ENCODE results near the gene KCNH5.
"Not testable (repeated sequence)": the region's sequence is repeated elsewhere in the genome, so short reads cannot be mapped to it uniquely, and the experiment has no call there.

Gene KCNH5

DNA sequence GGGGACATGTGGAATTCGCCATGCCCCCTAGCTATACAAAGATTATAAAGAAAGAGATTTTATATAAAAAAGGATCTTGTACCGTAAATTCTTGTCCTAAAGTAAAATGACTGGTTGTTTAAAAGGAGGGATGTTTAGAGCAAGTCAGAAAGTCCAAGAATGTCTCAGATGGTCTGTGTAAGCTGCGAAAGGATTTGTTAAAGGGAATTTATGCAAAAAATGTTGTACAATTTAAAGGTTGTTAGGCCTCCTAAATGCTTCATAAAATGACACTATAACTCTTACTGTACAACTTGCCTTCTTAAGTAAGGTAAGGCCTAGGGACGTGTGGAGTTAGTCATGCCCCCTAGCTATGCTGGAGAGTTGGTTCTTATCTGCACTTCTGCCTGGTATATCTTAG, 237.6 kb downstream of the KCNH5 start:
- H3K4me2 ChIP-seq (ENCODE audit: low read depth, low read length, poor library complexity, severe bottlenecking) = no peak overlapping the region
- no peaks in the 10 kb centered on the region for H3K9me2 ChIP-seq (replicated peaks; ENCODE audit: insufficient read depth, low read length)
- TF ChIP-seq, protein P1, sequence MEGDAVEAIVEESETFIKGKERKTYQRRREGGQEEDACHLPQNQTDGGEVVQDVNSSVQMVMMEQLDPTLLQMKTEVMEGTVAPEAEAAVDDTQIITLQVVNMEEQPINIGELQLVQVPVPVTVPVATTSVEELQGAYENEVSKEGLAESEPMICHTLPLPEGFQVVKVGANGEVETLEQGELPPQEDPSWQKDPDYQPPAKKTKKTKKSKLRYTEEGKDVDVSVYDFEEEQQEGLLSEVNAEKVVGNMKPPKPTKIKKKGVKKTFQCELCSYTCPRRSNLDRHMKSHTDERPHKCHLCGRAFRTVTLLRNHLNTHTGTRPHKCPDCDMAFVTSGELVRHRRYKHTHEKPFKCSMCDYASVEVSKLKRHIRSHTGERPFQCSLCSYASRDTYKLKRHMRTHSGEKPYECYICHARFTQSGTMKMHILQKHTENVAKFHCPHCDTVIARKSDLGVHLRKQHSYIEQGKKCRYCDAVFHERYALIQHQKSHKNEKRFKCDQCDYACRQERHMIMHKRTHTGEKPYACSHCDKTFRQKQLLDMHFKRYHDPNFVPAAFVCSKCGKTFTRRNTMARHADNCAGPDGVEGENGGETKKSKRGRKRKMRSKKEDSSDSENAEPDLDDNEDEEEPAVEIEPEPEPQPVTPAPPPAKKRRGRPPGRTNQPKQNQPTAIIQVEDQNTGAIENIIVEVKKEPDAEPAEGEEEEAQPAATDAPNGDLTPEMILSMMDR (IDR thresholded peaks at IDR 0.05; ENCODE audit: insufficient read depth, low read length, poor library complexity, severe bottlenecking) = no peak
- TF ChIP-seq EZH2phosphoT487 (conservative IDR thresholded peaks at IDR 0.05; ENCODE audit: low read length) = no peak
- no peak overlapping the region for H3K4me3 ChIP-seq (ENCODE audit: insufficient read depth, low read length, poor library complexity, severe bottlenecking)
- no peaks in the 10 kb centered on the region for H3K36me3 ChIP-seq (ENCODE audit: low read length)
- H3K79me2 ChIP-seq (ENCODE audit: insufficient read depth, low read length) = no peaks in the 10 kb centered on the region
- no peaks in the 10 kb centered on the region for H3K27me3 ChIP-seq (ENCODE audit: low read length)
- H3K9me3 ChIP-seq (ENCODE audit: insufficient read depth, low read length) = peaks cover 5% of the 10 kb centered on the region; the same call in 1 of the 2 replicates
- H4K20me1 ChIP-seq (ENCODE audit: low read depth, low read length) = no peaks in the 10 kb centered on the region
- no peak overlapping the region for H3K27ac ChIP-seq (ENCODE audit: low read depth, low read length)
- H2AFZ ChIP-seq (ENCODE audit: low read depth, low read length, severe bottlenecking) = no peak overlapping the region
- no peak overlapping the region for H3K9ac ChIP-seq (ENCODE audit: low read length)
- H3F3A ChIP-seq (ENCODE audit: insufficient read depth) = no peaks in the 10 kb centered on the region

DNA sequence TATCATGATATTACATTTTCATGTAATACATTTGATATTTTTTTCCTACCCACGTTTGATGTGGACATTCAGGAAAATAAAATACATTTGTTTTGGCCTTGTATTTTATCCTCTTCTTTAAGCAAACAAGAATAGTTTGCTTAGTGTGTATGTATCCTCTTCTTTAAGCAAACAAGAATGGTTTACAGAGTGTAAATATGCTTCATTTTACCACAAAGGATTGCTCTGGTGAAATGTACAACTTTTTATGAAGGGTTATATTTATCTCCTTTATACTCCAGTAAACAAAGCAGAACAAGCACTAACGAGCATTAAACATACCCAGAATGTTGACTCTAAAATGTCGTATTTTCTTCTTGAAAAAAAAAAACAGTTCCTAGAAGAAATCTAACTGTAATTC, 244.7 kb downstream of the KCNH5 start:
- H3K36me3 ChIP-seq (ENCODE audit: low read length) = no peaks in the 10 kb centered on the region
- TF ChIP-seq EZH2phosphoT487 (conservative IDR thresholded peaks at IDR 0.05; ENCODE audit: low read length) = no peak
- H3K27me3 ChIP-seq (ENCODE audit: low read length) = no peaks in the 10 kb centered on the region
- no peaks in the 10 kb centered on the region for H3F3A ChIP-seq (ENCODE audit: insufficient read depth)
- no peak overlapping the region for H3K9ac ChIP-seq (ENCODE audit: low read length)
- H3K9me3 ChIP-seq (ENCODE audit: insufficient read depth, low read length) = no peaks in the 10 kb centered on the region
- no peaks in the 10 kb centered on the region for H3K9me2 ChIP-seq (replicated peaks; ENCODE audit: insufficient read depth, low read length)
- no peaks in the 10 kb centered on the region for H4K20me1 ChIP-seq (ENCODE audit: low read depth, low read length)
- H3K4me2 ChIP-seq (ENCODE audit: low read depth, low read length, poor library complexity, severe bottlenecking) = no peak overlapping the region
- no peak overlapping the region for H3K4me3 ChIP-seq (ENCODE audit: insufficient read depth, low read length, poor library complexity, severe bottlenecking)
- H3K27ac ChIP-seq (ENCODE audit: low read depth, low read length) = no peak overlapping the region
- no peaks in the 10 kb centered on the region for H3K79me2 ChIP-seq (ENCODE audit: insufficient read depth, low read length)
- no peak overlapping the region for H2AFZ ChIP-seq (ENCODE audit: low read depth, low read length, severe bottlenecking)

DNA sequence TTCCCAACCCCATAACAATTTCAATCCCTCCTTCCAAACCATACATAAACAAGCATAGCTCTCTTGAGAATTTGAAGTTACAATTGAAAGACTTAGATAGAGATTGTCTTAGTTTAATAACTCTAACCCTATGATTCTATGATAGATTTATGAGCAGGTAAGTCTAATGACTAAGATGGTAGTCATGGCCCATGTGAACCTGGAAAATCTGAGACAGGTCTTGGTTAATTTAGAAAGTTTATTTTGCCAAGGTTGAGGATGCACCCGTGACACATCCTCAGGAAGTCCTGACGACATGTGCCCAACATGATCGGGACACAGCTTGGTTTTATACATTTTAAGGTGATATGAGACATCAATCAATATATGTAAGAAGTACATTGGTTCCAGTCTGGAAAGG, 248.8 kb downstream of the KCNH5 start:
- no peak overlapping the region for H3K4me2 ChIP-seq (ENCODE audit: low read depth, low read length, poor library complexity, severe bottlenecking)
- no peak overlapping the region for H2AFZ ChIP-seq (ENCODE audit: low read depth, low read length, severe bottlenecking)
- no peak overlapping the region for H3K4me3 ChIP-seq (ENCODE audit: insufficient read depth, low read length, poor library complexity, severe bottlenecking)
- TF ChIP-seq, protein P1 (IDR thresholded peaks at IDR 0.05; ENCODE audit: insufficient read depth, low read length, poor library complexity, severe bottlenecking) = no peak
- no peak for TF ChIP-seq EZH2phosphoT487 (conservative IDR thresholded peaks at IDR 0.05; ENCODE audit: low read length)
- H3K79me2 ChIP-seq (ENCODE audit: insufficient read depth, low read length) = no peaks in the 10 kb centered on the region
- no peaks in the 10 kb centered on the region for H3K9me2 ChIP-seq (replicated peaks; ENCODE audit: insufficient read depth, low read length)
- no peaks in the 10 kb centered on the region for H3K9me3 ChIP-seq (ENCODE audit: insufficient read depth, low read length)
- H3F3A ChIP-seq (ENCODE audit: insufficient read depth) = no peaks in the 10 kb centered on the region
- H4K20me1 ChIP-seq (ENCODE audit: low read depth, low read length) = no peaks in the 10 kb centered on the region
- no peak overlapping the region for H3K27ac ChIP-seq (ENCODE audit: low read depth, low read length)
- no peaks in the 10 kb centered on the region for H3K36me3 ChIP-seq (ENCODE audit: low read length)
- no peaks in the 10 kb centered on the region for H3K27me3 ChIP-seq (ENCODE audit: low read length)
- no peak overlapping the region for H3K9ac ChIP-seq (ENCODE audit: low read length)

DNA sequence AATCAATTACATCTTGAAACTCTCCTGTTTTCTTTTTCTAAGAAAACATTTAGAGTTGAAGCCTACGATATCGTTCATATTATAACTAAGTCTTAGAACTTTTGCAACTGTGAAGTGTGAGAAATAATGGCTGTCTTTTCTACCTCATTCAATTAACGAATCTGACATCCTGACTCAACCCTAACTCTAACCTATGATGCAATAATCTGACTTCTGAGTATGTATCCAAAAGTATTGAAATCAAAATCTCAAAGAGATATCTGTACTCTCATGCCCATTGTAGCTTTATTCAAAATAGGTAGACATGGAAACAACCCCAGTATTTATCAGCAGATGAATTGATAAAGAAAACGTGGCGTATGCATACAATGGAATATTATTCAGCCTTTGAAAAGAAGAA, 252.7 kb downstream of the KCNH5 start:
- no peaks in the 10 kb centered on the region for H3F3A ChIP-seq (ENCODE audit: insufficient read depth)
- H3K9me3 ChIP-seq (ENCODE audit: insufficient read depth, low read length) = no peaks in the 10 kb centered on the region; the same call in 1 of the 2 replicates
- no peaks in the 10 kb centered on the region for H3K27me3 ChIP-seq (ENCODE audit: low read length)
- TF ChIP-seq, protein P1 (IDR thresholded peaks at IDR 0.05; ENCODE audit: insufficient read depth, low read length, poor library complexity, severe bottlenecking) = no peak
- no peak for TF ChIP-seq EZH2phosphoT487 (conservative IDR thresholded peaks at IDR 0.05; ENCODE audit: low read length)
- H3K9ac ChIP-seq (ENCODE audit: low read length) = no peak overlapping the region
- no peak overlapping the region for H3K27ac ChIP-seq (ENCODE audit: low read depth, low read length)
- H3K36me3 ChIP-seq (ENCODE audit: low read length) = no peaks in the 10 kb centered on the region
- H2AFZ ChIP-seq (ENCODE audit: low read depth, low read length, severe bottlenecking) = no peak overlapping the region
- H3K4me3 ChIP-seq (ENCODE audit: insufficient read depth, low read length, poor library complexity, severe bottlenecking) = no peak overlapping the region
- H3K4me2 ChIP-seq (ENCODE audit: low read depth, low read length, poor library complexity, severe bottlenecking) = no peak overlapping the region
- no peaks in the 10 kb centered on the region for H4K20me1 ChIP-seq (ENCODE audit: low read depth, low read length)
- H3K79me2 ChIP-seq (ENCODE audit: insufficient read depth, low read length) = no peaks in the 10 kb centered on the region
- H3K9me2 ChIP-seq (replicated peaks; ENCODE audit: insufficient read depth, low read length) = no peaks in the 10 kb centered on the region

DNA sequence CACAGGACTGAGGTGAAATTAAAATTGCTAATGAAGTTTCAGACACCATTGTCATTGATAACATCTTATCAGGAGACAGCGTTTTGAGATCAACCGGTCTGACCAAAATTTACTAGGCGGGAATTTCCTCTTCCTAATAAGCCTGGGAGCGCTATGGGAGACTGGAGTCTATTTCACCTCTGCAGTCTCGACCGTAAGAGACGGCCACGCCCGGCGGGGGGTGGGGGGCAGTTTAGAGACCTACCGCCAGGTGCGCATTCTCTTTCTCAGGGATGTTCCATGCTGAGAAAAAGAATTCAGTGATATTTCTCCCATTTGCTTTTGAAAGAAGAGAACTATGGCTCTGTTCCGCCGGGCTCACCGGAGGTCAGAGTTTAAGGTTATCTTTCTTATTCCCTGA, 263.9 kb downstream of the KCNH5 start:
- not testable (repeated sequence) for H3K4me3 ChIP-seq (ENCODE audit: insufficient read depth, low read length, poor library complexity, severe bottlenecking); H3K9me3 ChIP-seq (ENCODE audit: insufficient read depth, low read length); H3K79me2 ChIP-seq (ENCODE audit: insufficient read depth, low read length); H3K4me2 ChIP-seq (ENCODE audit: low read depth, low read length, poor library complexity, severe bottlenecking); H3K27ac ChIP-seq (ENCODE audit: low read depth, low read length); H3F3A ChIP-seq (ENCODE audit: insufficient read depth); H3K9ac ChIP-seq (ENCODE audit: low read length); H3K36me3 ChIP-seq (ENCODE audit: low read length); H4K20me1 ChIP-seq (ENCODE audit: low read depth, low read length); H3K9me2 ChIP-seq (replicated peaks; ENCODE audit: insufficient read depth, low read length); H2AFZ ChIP-seq (ENCODE audit: low read depth, low read length, severe bottlenecking); H3K27me3 ChIP-seq (ENCODE audit: low read length)
